Activated CD8-positive, alpha-beta memory T cell treated with anti-CD3 and anti-CD28 coated beads for 24 hours (primary cell): ENCODE data around the gene ADAMTS13.
"Not testable (repeated sequence)": the region's sequence is repeated elsewhere in the genome, so short reads cannot be mapped to it uniquely, and the experiment has no call there.

Experiments
- DNase-seq: peaks from one replicate; pipeline ENCODE4 v3.0.0-alpha.2; 2020

ADAMTS13 gene

GRCh38 chr9:133427658-133428348 lies 5.6 kb downstream of the ADAMTS13 start:
- DNase-seq: no peak

DNA sequence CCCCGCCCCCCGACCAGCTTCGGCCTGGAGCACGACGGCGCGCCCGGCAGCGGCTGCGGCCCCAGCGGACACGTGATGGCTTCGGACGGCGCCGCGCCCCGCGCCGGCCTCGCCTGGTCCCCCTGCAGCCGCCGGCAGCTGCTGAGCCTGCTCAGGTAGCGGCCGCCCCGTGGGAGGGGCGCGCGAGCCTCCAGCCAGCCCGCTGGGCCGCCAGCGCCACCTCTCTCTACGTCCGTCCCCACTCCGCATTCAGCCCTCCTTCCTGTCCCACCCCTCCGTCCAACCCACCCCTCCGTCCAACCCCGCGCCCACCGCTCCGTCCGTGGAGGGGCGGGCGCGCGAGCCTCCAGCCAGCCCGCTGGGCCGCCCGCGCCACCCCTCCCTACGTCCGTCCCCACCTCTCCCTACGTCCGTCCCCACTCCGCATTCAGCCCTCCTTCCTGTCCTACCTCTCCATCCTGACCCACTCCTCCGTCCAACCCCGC lies 6.5 kb downstream of the ADAMTS13 start:
- no peak for DNase-seq

- DNase-seq: no peak
Observed at GRCh38 chr9:133429214-133429613, 7.0 kb downstream of the ADAMTS13 start.

DNA sequence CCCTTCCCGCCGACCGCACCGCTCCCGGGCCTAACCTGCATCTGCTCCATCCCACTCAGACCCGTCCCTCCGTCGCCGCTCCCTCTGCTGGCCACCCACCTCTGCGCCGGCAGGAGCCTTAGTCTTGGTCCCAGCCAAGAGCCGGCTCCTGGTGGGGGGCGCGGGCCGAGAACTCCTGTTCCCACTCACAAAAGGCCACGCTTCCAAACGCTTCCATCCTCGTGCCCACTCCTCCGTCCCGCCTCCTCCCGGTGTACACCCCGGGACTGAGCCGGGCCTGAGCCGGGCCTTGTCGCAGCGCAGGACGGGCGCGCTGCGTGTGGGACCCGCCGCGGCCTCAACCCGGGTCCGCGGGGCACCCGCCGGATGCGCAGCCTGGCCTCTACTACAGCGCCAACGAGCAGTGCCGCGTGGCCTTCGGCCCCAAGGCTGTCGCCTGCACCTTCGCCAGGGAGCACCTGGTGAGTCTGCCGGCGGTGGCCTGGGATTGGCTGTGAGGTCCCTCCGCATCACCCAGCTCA lies 7.5 kb downstream of the ADAMTS13 start:
- DNase-seq: no peak

DNA sequence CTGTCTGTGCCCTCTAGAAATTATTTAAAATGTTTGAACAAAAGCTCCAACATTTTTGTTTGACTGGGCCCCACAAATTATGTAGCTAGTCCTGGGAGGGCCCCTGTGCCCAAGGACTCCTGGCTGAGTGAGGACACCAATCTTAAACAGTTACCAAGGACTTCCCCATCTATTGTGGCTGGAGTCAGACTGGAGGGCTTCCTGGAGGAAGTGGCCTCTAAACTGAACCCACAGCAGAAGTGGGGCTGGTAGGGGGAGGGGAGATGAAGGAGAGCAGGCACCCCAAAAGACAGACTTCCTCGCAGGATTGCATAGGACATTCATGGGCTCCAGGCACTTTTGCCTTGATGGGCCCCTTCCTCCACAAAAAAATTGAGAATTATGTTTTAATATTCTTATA lies 8.1 kb downstream of the ADAMTS13 start:
- DNase-seq: no peak

- DNase-seq: no peak
Observed at GRCh38 chr9:133433351-133433843, 11.2 kb downstream of the ADAMTS13 start.

DNA sequence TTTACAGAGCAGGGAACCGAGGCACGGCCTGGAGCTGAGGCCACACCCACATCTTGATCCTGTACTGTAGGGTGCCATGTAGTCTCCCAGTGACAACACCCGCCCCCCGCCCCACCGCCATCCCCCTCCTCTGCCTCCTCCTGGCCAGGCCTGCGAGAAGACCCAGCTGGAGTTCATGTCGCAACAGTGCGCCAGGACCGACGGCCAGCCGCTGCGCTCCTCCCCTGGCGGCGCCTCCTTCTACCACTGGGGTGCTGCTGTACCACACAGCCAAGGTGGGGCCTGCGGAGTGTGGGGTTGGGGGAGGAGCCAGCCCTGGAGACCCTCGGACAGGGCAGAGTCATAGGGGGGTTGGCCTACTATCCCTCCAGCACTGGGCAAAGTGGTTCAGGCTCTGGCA lies 14.5 kb downstream of the ADAMTS13 start:
- DNase-seq: no peak

- no peak for DNase-seq
Observed at GRCh38 chr9:133437753-133438531, 15.8 kb downstream of the ADAMTS13 start.

- DNase-seq: no peak
Observed at GRCh38 chr9:133439337-133439736, 17.2 kb downstream of the ADAMTS13 start.

- DNase-seq: no peak
Observed at GRCh38 chr9:133440874-133441273, 18.7 kb downstream of the ADAMTS13 start.

GRCh38 chr9:133441571-133441970 lies 19.4 kb downstream of the ADAMTS13 start:
- DNase-seq: no peak

- DNase-seq: no peak
Observed at GRCh38 chr9:133443248-133443647, 21.1 kb downstream of the ADAMTS13 start.

- no peak for DNase-seq
Observed at GRCh38 chr9:133443982-133444381, 21.8 kb downstream of the ADAMTS13 start.

- no peak for DNase-seq
Observed at GRCh38 chr9:133445293-133445969, 23.3 kb downstream of the ADAMTS13 start.

- DNase-seq: no peak
Observed at GRCh38 chr9:133448487-133448972, 26.4 kb downstream of the ADAMTS13 start.

DNA sequence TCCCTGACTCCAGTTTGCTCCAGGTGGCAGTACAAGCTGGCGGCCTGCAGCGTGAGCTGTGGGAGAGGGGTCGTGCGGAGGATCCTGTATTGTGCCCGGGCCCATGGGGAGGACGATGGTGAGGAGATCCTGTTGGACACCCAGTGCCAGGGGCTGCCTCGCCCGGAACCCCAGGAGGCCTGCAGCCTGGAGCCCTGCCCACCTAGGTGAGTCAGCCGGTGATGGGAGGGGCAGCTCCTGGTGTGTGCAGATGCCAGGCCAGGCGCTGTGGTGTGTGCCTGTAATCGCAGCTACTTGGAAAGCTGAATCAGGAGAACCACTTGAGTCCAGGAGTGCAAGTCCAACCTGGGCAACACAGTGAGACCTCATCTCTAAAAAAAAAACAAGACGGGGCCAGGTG lies 27.6 kb downstream of the ADAMTS13 start:
- no peak for DNase-seq

DNA sequence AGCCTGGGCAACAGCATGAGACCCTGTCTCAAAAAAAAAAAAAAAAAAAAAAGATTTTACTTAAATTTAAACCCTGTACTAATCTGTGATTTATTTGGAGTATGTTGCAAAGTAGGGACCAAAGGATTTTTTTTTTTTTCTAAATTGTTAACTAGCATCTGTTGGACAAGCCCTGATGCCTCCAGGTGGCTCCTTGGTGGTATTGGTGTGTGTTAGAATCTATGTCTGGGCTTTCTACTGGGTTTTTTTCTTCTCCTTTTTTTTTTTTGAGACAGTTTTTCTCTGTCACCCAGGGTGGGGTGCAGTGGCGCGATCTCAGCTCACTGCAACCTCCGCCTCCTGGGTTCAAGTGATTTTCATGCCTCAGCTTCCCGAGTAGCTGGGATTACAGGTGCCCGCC lies 29.7 kb downstream of the ADAMTS13 start:
- not testable (repeated sequence) for DNase-seq

DNA sequence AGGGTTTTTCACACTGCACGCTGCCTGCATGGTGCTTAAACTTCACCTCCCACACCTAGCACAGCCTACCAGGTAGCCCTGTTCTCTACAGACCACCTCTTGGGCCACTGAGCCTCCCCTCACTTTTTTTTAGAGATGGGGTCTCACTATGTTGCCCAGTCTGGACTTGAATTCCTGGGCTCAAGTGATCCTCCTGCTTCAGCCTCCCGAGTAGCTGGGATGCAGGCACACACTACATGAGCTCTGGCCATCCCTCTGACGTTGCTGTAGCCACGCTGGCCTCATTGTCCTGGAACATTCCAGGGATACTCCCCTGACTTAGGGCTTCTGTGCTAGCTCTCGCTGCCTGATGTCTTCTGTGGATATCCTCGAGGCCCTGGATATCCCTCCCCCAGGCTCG lies 30.4 kb downstream of the ADAMTS13 start:
- DNase-seq: no peak

DNA sequence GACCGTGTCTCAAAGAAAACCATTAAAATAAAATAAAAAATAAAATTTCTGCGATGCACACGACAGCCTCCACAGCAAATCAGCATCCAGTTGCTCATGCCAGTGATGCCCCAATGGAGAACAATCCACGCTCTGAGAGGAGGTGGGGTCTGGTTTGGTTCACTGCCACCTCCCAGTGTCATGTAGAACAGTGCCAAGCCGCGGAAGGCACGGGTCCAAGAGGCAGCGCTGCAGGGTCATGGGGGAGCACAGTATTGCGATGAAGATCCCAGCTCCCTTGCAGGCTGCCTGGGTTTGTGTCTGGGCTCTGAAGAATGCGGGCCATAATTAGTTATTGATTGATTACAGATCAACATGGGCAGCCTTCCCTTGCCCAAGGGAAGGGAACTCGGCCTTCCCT lies 31.5 kb downstream of the ADAMTS13 start:
- no peak for DNase-seq

GRCh38 chr9:133454325-133454724 lies 32.2 kb downstream of the ADAMTS13 start:
- DNase-seq: no peak

DNA sequence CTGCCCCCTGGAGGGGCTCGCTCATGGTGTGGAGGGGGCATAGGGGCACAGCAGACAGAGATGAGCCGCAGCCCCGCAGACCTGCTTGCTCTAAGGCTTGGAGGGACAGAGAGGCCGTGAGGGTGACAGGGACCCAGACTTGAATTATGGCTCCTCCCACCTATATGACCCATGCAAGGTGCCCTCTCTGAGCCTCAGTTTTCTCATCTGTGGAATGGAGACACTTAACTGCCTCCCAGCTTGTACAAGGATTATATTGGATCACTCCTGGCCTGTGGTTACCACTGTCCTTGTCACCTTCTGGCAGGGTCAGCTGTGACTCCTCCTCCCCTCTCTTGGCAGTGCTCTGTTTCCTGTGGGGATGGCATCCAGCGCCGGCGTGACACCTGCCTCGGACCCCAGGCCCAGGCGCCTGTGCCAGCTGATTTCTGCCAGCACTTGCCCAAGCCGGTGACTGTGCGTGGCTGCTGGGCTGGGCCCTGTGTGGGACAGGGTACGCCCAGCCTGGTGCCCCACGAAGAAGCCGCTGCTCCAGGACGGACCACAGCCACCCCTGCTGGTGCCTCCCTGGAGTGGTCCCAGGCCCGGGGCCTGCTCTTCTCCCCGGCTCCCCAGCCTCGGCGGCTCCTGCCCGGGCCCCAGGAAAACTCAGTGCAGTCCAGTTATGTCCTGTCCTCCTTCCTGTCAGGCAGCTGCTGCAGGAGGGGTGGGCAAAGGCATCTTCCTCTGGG lies 32.9 kb downstream of the ADAMTS13 start:
- DNase-seq: no peak

GRCh38 chr9:133455936-133456335 lies 33.8 kb downstream of the ADAMTS13 start:
- no peak for DNase-seq
